DMS153 (cell line): ENCODE results near the gene SEC14L5.
"Not testable (repeated sequence)": the region's sequence is repeated elsewhere in the genome, so short reads cannot be mapped to it uniquely, and the experiment has no call there.

Experiments used
- DNase-seq: peaks from one replicate; lab custom pipeline; 2025; lab: John Stamatoyannopoulos, UW

SEC14L5 gene

DNA sequence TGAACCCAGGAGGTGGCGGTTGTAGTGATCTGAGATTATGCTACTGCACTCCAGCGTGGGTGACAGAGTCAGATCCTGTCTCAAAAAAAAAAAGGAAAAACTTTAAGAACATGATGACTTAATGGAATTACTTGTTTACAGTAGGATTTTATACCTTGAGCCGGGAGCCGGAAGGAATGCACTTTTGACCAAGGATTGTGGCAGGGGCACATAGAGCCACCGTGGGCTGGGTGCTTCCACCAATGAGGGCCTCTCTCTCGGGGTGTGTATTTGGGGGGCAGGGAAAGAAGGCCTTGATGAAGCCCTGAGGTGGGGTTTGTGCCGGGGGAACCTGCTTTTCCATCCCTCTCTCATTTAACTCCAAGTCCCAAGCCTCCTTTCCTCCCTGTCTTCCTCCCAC, 82.3 kb downstream of the SEC14L5 start:
- no peak for DNase-seq

DNA sequence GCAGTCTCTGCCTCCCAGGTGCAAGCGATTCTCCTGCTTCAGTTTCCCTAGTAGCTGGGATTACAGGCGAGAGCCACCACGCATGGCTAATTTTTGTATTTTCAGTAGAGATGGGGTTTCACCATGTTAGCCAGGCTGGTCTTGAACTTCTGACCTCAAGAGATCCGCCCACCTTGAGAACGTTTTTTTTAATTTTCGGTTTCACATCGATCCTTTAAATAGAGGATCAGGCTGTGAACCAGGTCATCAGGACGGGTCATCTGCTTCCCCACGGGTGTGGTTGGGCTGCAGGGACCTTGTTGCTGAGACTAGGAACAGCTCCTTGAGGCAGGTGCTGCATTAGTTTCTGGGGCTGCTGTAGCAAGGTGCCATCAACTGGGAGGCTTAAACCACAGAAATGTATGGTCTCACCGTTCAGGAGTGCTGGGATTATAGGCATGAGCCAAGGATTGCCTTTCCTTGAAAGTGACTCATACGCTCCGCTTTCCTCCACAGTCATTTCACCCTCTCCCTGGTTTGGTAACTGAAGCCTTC, 83.5 kb downstream of the SEC14L5 start:
- no peak for DNase-seq

DNA sequence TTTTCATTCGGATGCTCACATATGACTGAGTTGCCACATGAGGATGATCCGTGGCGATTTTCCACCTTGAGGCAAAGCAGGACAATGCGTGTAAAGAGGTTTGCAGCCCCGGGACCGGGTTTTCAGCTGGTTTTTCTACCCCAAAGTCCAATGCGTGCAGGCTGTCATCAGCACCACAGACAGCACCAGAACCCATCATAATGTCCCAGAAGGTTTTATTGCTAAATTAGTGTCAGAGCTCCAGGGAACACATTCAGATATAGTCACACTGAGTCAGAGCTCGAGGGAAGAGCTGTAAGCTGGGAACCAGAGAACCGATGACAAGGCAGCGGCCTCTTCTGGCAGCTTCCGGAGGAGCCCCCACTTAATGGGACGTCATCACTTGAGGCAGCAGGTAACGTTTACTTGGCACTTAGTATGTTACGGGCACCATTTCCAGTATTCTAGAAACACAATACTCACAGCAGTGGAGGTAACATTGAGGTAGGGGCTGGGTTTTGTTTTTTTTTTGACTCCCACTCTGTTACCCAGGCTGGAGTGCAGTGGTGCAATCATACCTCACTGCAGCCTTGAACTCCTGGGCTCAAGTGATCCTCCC, 84.5 kb downstream of the SEC14L5 start:
- DNase-seq = peak; percentile 27

DNA sequence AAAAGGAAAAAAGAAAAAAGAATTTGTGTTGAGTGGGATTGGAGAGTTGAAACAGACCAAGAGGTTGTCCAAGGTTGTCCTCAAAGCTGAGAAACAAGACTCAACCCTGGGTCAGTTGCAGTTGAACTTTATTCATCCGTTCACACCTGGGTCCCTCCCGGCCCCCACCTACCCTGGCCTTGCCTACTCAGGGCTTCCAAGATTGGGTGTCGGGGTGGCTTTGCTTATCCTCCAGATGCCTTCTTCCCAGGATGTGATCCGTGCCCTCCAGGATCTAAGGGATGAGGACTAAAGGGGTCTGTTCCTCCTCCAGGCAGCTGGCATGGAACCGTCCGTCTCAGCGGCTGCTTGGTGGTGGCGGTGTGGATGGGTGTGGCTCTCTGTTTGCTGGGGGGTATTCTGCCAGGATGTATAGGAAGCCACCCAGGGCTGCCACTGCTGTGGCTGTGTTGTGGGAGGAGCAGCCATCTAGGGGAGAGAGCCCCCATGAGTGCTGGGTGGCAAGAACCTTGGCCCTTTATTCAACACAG, 85.9 kb downstream of the SEC14L5 start:
- no peak for DNase-seq

DNA sequence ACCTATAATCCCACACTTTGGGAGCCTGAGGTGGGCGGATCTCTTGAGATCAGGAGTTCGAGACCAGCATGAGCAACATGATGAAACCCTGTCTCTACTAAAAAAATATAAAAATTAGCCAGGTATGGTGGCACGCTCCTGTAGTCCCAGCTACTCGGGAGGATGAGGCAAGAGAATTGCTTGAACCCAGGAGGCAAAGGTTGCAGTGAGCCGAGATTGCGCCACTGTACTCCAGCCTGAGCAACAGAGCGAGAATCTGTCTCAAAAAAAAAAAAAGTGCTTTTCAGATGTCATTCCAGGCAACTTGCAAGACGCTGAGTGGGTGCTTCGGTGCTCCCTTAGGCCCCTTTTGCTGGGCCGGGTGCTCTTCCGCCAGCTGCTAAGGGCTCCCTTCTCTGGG, 86.5 kb downstream of the SEC14L5 start:
- DNase-seq = not testable (repeated sequence)

DNA sequence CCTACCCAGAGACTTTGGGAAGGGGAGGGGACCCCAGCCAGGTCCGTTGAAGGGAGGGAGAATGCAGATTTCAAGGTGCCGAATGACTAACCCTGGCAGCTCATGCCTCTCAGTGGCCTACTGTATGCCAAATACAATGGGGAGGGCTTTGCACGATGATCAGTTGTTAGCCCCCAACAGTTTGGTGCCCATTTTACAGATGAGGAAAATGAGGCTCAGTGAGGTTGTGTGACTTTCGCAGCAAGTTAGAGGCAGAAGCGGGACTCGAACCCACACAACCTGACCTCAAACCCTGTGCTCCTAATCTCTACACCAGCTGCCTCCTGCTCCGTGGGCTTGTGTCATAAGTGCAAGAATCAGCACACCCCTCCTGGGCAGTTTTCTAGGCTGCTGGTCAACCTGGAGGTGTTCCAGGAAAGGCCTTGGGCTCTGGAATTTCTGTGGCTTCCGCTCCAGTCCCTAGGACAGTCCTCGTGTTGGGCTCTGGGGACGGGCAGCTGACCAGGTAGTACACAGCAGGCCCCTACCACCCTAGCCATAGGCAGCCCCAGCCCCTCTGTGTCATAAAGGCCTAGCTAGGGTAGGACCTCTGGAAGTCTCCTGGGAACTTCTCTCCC, 87.5 kb downstream of the SEC14L5 start:
- no peak for DNase-seq

DNA sequence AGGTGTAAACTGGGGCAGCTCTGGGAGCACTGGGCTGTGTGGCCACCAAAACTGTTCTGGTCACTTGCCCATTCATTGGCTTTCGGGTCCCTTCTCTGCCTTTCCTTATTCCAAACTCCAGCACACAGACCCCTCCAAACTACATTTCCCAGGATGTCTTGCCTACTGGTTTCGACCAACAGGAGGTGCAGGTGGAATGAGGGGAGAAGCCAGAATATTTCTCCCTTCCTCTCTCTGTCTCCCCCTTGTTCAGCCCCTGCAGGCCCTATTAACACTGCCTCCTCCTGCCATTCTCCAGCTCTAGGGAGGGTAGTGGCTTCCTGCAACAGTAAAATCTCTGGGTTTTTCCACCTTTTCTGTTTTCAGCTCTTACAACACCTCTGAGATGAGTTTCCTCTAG, 88.8 kb downstream of the SEC14L5 start:
- no peak for DNase-seq

DNA sequence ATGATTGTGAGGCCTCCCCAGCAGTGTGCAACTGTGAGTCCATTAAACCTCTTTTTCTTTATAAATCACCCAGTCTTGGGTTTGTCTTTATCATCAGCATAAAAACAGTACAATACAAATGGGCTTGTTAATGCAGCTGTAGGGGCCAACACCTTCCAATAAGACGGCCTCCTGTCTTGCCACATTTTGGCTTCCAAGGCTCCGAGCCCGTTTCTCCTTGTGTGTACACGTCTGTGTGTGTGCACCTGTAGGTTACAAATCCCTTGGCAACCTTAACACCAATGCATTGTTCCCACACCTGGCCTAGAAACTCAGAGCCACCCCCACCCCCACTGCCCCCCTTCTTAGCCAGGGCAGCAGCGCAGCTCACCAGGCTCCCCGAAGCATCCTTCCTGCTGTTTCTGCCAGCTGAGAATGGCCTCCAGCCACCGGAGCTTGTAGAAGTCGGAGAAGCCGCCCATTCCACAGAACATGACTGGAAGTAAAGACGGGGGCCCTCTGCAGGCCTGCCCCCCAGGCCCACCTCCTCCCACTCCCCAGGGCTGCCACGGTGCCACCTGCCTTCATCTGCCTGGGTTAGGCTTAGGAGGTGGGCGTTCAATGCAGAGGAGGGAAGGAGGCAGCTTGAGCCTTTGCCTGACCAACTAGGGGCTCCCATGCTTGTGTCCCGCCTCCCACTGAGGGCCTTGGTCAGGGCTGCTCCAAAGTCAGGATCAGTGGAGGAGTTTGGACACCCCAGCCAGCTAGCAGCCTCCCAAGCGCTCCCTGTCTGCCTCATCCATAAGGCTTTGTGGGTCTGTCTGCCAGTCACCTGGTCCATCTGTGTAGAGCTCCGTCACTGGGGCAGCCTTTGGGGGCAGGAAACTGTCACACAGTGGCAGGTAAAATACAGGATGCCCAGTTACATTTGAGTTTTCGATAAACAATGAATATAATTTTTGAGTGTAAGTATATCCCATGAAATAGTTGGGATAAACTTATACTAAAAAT, 97.0 kb downstream of the SEC14L5 start:
- DNase-seq = no peak

DNA sequence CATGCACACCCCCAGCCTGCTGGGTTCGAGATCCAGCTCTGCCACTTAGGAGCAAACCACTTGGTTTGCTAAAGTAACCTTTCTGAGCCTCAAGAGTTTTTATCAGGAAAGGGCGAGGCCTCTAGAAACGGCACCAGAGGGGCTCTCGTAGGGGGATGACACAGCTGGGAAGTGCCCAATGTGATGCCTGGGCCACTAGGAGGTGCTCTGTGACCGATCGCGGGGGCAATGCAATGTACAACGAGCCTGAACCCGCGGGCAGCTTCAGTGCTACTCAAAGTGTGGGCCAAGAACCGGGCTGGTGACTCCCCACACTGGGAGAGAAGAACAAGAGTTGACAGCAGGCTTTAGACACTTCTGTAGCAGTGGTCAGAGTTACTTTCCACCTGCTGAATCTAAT, 98.2 kb downstream of the SEC14L5 start:
- DNase-seq = no peak

DNA sequence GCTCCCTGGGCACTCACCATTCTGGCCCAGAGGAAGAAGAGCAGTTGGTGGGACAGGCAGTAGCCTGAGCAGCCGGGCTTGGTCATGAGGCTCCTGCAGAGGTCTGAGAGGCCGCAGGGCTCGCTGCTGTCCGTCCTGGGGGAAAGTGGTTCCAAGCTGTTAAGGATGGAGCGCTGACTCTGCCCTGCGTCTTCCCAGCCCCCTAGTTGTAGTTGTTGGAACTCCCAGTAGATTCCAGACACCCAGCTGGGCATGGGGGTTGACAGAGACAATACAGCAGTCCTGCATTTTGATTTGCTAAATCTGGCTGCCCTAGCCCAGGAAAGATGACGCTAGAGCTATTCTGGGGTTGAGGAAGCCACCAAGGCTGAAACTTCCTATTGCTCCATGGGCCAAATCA, 100.3 kb downstream of the SEC14L5 start:
- no peak for DNase-seq

DNA sequence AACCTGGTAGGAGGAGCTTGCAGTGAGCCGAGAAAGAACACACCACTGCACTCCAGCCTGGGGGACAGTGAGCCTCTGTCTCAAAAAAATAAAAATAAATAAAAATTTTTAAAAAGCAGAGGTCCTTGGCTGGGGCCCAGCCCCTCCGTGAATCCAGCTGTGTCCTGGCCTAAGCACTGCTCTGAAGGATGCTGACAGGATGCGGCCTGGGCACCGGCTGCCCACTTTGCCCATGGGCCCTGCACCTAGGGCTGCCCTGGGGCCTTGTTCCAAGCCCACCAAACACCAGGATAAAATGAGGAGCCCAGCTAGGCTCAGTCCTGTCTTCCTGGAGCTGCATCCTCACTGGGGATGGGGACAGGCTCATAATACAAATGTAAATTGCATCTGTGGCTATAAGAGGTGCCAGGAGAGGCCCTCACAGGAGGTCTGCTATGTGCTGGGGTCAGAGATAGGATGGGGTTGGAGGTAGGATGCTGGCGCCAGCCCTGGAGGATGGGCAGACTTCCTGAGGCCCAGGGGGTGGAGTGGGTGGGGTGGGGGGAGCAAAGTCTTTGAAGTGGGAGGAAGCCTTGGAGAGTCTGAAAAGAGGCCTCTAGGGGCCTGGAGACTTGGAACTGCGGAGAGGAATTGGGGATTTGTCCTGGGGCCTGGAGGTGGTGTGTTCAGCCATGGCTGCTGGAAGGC, 101.4 kb downstream of the SEC14L5 start:
- DNase-seq = no peak

DNA sequence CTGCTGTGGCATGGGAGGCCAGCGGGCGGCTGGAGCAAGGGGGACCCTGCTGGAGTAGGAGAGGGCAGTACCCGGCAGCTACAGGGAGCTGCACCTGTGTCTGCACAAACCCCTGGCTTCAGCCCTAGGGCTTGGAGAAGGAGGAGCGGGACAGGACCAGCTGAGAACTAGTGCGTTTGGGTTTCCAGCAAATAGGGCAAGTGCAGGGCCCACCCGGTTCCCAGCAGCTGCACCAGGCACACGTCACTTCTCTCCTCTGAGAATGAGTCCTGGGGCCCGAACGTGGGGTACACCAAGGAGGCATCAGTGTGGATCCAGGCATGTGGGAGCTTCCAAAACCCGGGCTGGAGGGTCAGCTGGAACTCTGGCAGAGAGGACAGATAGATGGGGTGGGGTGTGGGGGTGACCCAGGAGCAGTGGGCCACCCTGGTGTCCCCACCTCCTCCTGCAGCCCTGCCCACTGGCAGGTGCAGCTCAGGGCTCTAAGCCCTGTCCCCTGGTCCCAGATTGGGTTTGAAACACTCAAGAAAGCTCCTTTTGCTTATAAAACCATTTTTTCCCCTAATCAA, 102.0 kb downstream of the SEC14L5 start:
- DNase-seq = no peak

DNA sequence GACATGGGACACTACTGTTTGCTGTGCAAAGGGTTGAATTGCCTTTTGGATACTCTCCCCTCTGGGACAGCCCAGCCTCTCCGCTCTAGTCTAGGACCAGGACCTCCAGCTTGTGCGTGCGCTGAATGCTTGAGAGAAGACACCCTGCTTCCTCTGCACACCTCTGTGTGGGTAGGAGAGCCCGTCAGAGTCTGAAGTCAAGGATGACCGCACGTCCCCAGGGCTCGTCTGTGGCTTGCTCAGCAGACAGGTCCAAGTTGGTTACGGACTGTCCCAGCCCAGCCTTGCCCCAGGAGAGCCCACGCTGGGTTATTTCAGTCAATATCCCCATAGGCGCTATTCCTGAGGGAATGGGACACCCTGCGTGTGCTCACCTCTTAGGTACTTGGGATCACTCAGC, 103.9 kb downstream of the SEC14L5 start:
- no peak for DNase-seq

DNA sequence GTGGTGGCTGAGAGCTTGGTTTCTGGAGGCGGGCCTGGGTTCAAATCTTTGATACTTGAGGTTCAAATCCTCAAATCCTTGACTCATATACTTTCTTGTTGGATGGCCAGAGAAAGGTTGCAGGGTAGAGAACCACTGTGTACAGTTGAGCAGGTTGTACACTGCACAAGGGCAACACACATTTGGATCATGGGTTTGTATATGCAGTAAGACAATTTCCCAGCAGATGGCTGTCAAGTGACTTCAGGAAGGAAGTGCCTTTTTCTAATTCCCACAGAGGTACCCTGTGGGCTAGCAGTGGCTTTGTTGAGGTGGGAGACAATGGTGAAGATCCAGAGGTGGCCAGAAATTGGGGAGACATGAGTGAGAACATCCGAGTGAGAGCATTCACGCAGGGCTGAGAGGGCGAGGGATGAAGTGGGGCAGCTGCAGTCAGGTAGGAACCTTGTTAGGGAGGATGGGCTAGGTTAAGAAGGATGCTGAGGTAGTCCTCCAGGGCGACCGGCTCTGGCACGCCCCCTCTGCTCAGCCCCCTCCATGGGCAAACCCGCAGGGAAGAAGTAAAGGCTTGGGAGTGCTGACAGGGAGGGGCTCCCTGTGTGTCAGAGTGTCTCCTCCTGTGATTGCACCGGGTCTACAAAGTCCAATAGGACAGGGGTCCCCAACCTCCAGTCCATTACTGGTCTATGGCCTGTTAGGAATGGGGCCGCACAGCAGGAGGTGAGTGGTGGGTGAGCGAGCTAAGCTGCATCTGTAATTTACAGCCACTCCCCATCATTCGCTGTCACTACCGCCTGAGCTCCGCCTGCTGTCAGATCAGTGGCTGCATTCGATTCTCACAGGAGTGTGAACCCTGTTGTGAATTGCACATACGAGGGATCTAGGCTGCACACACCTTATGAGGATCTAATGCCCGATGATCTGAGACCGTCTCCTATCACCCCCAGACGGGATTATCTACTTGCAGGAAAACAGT, 104.9 kb downstream of the SEC14L5 start:
- DNase-seq = peak; percentile 5

DNA sequence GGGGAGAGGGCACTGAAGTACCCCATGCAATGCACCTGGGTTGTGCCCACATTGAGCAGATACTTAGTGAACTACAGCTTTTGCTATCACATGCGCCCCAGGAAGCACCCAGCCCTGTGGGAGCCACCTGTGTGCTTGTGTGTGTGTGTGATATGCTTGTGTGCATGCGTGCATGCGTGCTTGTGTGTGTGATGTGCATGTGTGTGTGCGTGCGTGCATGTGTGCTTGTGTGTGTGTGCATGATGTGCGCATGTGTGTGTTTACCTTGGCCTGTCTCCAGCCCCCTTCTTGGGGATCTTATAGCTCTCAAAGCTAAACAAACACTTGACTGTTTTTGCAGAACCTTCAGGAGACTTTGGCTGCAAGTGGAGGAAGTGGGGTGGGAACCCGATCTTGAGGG, 106.8 kb downstream of the SEC14L5 start:
- DNase-seq = peak; percentile 46

DNA sequence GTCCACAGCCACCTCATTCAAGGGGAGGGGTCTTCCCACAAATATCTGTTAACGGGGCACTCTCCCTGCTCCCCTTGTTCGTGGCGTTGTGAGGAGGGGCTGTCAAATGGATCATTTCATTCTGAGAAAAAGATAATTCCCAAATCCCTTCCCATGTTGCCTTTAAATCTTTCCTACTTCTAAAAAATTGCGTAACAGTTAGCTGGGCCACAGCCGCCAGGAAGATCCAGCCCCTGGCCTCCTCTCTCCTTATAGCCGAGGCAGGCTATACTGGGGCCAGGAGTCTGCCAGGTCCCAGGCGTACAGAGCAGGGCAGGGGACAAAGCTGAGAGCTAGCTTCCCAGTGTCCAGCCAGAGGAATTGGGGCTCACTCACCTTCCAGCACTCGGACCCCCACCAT, 107.2 kb downstream of the SEC14L5 start:
- no peak for DNase-seq

DNA sequence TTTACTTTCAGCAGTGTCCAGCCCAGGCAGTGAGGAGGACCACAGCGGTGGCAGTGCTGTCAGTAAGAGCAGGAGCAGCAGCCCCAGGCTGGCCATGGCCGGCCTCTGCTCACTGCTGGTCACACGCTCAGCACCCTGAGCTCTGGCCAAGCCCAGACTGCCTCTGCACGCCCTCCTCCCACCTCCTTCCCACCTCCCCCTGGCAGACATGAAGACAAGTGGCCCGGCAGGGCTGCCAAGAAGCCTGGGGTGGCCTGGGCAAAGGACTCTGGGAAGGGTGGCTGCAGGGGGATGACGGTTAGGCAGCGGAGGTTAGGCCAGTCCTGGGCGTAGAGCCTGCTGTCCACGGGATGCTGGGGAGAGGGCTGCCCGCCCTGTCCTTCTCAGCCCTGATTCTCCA, 107.7 kb downstream of the SEC14L5 start, which contains the start of gene C16orf89:
C16orf89 (minus strand) TSS at position 144 of the 400 bp plus-strand sequence; CDS start at position 96, 48 bp downstream.
- no peak for DNase-seq

DNA sequence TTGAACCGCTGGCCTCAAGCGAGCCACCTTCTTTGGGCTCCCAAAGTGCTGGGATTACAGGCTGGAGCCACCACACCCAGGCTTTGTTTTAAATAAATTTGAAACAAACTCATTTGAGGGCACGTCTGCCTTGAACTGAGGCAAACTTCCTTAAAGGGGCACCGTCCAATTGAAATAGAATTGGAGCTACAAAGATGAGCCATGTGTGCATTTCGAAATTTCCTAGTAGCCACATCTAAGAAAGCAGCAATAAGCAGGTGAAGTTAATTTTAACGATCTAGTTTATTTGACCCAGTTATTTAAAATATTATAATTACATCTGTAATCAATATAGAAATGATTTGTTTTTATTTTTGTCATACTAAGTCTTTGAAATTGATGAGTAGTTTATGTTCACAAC, 108.4 kb downstream of the SEC14L5 start:
- no peak for DNase-seq
